HepG2 (cell line): ENCODE data around the gene NDFIP2. TPM values are rescaled to one million over a fixed set of nuclear protein-coding genes. Genes with fewer than 3 reads are reported as not detected.

Experiments used
- BORCS8-MEF2B ChIP-seq: sonication (generic); formaldehyde crosslinking; IDR thresholded peaks from 2 replicates; pipeline ENCODE4 v1.8.0; 2022; ENCODE audit warnings: mild to moderate bottlenecking, missing genetic modification reagents
- CREB1 ChIP-seq, 2 experiments: fragments of 450-650 bp in 1 of 2; IDR thresholded peaks; 2 replicates each; pipeline ENCODE4 v1.6.1; 2016 to 2017; ENCODE audit warnings: control low read depth in 1 of 2, mild to moderate bottlenecking in 1 of 2, missing compliant biosample characterization in 1 of 2, missing genetic modification characterization in 1 of 2
- HIC2 ChIP-seq: sonication (generic); formaldehyde crosslinking; IDR thresholded peaks from 2 replicates; pipeline ENCODE4 v1.9.0; 2022; ENCODE audit warnings: low read depth, missing genetic modification reagents
- KAT7 ChIP-seq: IDR thresholded peaks from 2 replicates; pipeline ENCODE4 v1.6.1; 2018; ENCODE audit warnings: borderline replicate concordance, missing compliant biosample characterization
- MEIS2 ChIP-seq: sonication (generic); formaldehyde crosslinking; IDR thresholded peaks from 2 replicates; pipeline ENCODE4 v1.9.0; 2021; ENCODE audit warnings: mild to moderate bottlenecking, missing genetic modification reagents
- RORA ChIP-seq: sonication (generic); formaldehyde crosslinking; IDR thresholded peaks from 2 replicates; pipeline ENCODE4 v1.5.0; 2020; ENCODE audit warnings: mild to moderate bottlenecking, missing genetic modification reagents, moderate library complexity
- polyA plus RNA-seq, 8 experiments: library from polyadenylated mRNA; depleted of rRNA in 3 of 8; stranded (reverse) in 7 of 8; unstranded in 1 of 8; fragments of >200 nt; fragmentation: Illumina TruSeq in 4 of 8; extraction: Trizol in 4 of 8; gene quantifications; 2 replicates each; pipeline versions ENCODE4 v1.2.1 to v1.2.3, GENCODE V29; 2011 to 2016; ENCODE audit warnings: low read depth in 4 of 8, missing spikeins in 1 of 8, mixed read lengths in 1 of 8; ENCODE audit not compliant: insufficient read depth in 1 of 8
- total RNA-seq, 5 experiments: library from RNA; depleted of rRNA; stranded (reverse); fragments of >200 nt; fragmentation: Illumina TruSeq; extraction: Trizol; gene quantifications; 2 replicates each; pipeline ENCODE4 v1.2.3, GENCODE V29; 2016; ENCODE audit warnings: low read depth in 1 of 5
- TF ChIP-seq, protein P1 (sequence below): sonication (generic); formaldehyde crosslinking; IDR thresholded peaks from 2 replicates; pipeline ENCODE4 v1.4.0; 2020; ENCODE audit warnings: missing genetic modification reagents

Gene NDFIP2
- total and polyA plus RNA-seq, 2 of the 13 experiments (the other 11 are each of a cell fraction or from before 2014, with no cell fraction given), result 23.2 to 32.0 TPM

DNA sequence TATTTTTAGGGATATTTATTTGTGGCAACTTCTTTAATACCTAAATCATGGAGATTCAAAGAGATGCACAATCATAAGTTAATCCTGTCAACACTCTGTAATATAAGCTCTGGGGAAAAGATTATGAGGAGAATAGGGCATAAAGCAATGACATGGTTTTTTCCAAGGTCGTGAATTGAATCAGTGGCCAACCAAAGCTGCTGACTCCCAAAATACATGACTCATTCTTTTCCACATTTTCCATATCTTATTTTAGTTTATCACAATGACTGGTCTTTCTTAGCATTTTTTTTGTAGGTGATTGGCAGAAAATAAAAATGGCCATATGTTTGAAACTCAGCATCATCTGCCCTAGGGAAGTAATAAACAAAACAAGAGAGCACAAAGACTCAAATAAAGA lies 46.4 kb upstream of the NDFIP2 start (continued):
- no peak for TF ChIP-seq HIC2 (CRISPR knock-in tag)
- TF ChIP-seq RORA (CRISPR knock-in tag), result no peak
- no peak for TF ChIP-seq CREB1 (IDR thresholded peaks at IDR 0.05)
- no peak for TF ChIP-seq CREB1 (CRISPR knock-in tag; IDR thresholded peaks at IDR 0.05)
- TF ChIP-seq BORCS8-MEF2B (CRISPR knock-in tag), result no peak
- TF ChIP-seq MEIS2 (CRISPR knock-in tag), result no peak
- TF ChIP-seq, protein P1, sequence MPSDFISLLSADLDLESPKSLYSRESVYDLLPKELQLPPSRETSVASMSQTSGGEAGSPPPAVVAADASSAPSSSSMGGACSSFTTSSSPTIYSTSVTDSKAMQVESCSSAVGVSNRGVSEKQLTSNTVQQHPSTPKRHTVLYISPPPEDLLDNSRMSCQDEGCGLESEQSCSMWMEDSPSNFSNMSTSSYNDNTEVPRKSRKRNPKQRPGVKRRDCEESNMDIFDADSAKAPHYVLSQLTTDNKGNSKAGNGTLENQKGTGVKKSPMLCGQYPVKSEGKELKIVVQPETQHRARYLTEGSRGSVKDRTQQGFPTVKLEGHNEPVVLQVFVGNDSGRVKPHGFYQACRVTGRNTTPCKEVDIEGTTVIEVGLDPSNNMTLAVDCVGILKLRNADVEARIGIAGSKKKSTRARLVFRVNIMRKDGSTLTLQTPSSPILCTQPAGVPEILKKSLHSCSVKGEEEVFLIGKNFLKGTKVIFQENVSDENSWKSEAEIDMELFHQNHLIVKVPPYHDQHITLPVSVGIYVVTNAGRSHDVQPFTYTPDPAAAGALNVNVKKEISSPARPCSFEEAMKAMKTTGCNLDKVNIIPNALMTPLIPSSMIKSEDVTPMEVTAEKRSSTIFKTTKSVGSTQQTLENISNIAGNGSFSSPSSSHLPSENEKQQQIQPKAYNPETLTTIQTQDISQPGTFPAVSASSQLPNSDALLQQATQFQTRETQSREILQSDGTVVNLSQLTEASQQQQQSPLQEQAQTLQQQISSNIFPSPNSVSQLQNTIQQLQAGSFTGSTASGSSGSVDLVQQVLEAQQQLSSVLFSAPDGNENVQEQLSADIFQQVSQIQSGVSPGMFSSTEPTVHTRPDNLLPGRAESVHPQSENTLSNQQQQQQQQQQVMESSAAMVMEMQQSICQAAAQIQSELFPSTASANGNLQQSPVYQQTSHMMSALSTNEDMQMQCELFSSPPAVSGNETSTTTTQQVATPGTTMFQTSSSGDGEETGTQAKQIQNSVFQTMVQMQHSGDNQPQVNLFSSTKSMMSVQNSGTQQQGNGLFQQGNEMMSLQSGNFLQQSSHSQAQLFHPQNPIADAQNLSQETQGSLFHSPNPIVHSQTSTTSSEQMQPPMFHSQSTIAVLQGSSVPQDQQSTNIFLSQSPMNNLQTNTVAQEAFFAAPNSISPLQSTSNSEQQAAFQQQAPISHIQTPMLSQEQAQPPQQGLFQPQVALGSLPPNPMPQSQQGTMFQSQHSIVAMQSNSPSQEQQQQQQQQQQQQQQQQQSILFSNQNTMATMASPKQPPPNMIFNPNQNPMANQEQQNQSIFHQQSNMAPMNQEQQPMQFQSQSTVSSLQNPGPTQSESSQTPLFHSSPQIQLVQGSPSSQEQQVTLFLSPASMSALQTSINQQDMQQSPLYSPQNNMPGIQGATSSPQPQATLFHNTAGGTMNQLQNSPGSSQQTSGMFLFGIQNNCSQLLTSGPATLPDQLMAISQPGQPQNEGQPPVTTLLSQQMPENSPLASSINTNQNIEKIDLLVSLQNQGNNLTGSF (CRISPR knock-in tag), result no peak
- no peak for TF ChIP-seq KAT7 (CRISPR knock-in tag)
- TF ChIP-seq, all 625 proteins: peak for 0
